Urinary bladder (tissue), 2 donors: ENCODE measurements around the gene DHCR24. TPM values are rescaled to one million over a fixed set of nuclear protein-coding genes. Genes with fewer than 3 reads are reported as not detected.

Experiments
- polyA plus RNA-seq: library from polyadenylated mRNA; stranded (reverse); fragments of 200-250 nt; gene quantifications from one replicate; pipeline ENCODE4 v1.2.3, GENCODE V29; 2013
- total RNA-seq: library from RNA; depleted of rRNA; stranded (reverse); fragments of >200 nt; gene quantifications from one replicate; pipeline ENCODE4 v1.2.3, GENCODE V29; 2014
- donor health status: healthy.

The DHCR24 gene
- total and polyA plus RNA-seq, 2 donors: 22.6 to 23.4 TPM

Other genes with a start within 250 kb of the DHCR24 start
- 7.5 TPM for gene MROH7, start 245.4 kb downstream of the DHCR24 start, total RNA-seq
- 3.0 TPM for gene MROH7, start 245.4 kb downstream of the DHCR24 start, polyA plus RNA-seq
- 16.6 TPM for gene TTC4, start 171.3 kb downstream of the DHCR24 start, total RNA-seq
- 14.2 TPM for gene TTC4, start 171.3 kb downstream of the DHCR24 start, polyA plus RNA-seq
- gene PARS2, start 122.7 kb downstream of the DHCR24 start, total RNA-seq: 3.3 TPM
- 4.0 TPM for gene PARS2, start 122.7 kb downstream of the DHCR24 start, polyA plus RNA-seq
- gene TTC22, start 85.9 kb downstream of the DHCR24 start, total RNA-seq: 2.1 TPM
- 1.0 TPM for gene TTC22, start 85.9 kb downstream of the DHCR24 start, polyA plus RNA-seq
- gene TMEM61, start 93.4 kb upstream of the DHCR24 start, total RNA-seq: not detected
- gene TMEM61, start 93.4 kb upstream of the DHCR24 start, polyA plus RNA-seq: 7.0 TPM
- gene BSND, start 111.7 kb upstream of the DHCR24 start, total RNA-seq: not detected
- gene BSND, start 111.7 kb upstream of the DHCR24 start, polyA plus RNA-seq: not detected
- gene PCSK9, start 152.4 kb upstream of the DHCR24 start, total RNA-seq: 2.9 TPM
- 0.09 TPM for gene PCSK9, start 152.4 kb upstream of the DHCR24 start, polyA plus RNA-seq